Hepatocyte (in vitro differentiated cells): ENCODE data around the gene KMT2A.

Source experiments
- CTCF ChIP-seq: fragments of 200-600 bp; sonication (generic); IDR thresholded peaks from 2 replicates; pipeline ENCODE4 v1.5.1; 2016; ENCODE audit warnings: antibody characterized with exemption, mild to moderate bottlenecking; ENCODE audit not compliant: poor library complexity
- EZH2 ChIP-seq: fragments of 200-600 bp; sonication (generic); IDR thresholded peaks from 2 replicates; pipeline ENCODE4 v1.6.1; 2016; ENCODE audit warnings: antibody characterized with exemption, mild to moderate bottlenecking, borderline replicate concordance
- EZH2phosphoT487 ChIP-seq: fragments of 200-600 bp; sonication (generic); IDR thresholded peaks from one replicate; pipeline ENCODE4 v1.6.1; 2018; ENCODE audit warnings: antibody characterized with exemption, mild to moderate bottlenecking, low read depth, moderate library complexity; ENCODE audit not compliant: unreplicated experiment, severe bottlenecking

GRCh38 chr11:118449316-118449918, 13.1 kb downstream of the KMT2A start:
- TF ChIP-seq CTCF, result no peak
- TF ChIP-seq EZH2, result no peak
- TF ChIP-seq EZH2phosphoT487, result no peak
